HG03064 (cell line): Measurements from ENCODE around the gene SCARB2.
"Not testable (repeated sequence)": the region's sequence is repeated elsewhere in the genome, so short reads cannot be mapped to it uniquely, and the experiment has no call there.

Experiments
- ATAC-seq: cut with Tn5 transposase; IDR thresholded peaks from one replicate; pipeline ENCODE4 v1.9.1; 2021; ENCODE audit warnings: low read depth; ENCODE audit not compliant: unreplicated experiment

Gene SCARB2, protein sequence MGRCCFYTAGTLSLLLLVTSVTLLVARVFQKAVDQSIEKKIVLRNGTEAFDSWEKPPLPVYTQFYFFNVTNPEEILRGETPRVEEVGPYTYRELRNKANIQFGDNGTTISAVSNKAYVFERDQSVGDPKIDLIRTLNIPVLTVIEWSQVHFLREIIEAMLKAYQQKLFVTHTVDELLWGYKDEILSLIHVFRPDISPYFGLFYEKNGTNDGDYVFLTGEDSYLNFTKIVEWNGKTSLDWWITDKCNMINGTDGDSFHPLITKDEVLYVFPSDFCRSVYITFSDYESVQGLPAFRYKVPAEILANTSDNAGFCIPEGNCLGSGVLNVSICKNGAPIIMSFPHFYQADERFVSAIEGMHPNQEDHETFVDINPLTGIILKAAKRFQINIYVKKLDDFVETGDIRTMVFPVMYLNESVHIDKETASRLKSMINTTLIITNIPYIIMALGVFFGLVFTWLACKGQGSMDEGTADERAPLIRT

GRCh38 chr4:76213415-76214176 is at the start of gene SCARB2:
TSS of gene SCARB2 (minus strand) at chr4:76213824. CDS start at chr4:76213543, 281 bp downstream.
- ATAC-seq = peak; percentile 79

GRCh38 chr4:76260571-76260970 is 46.9 kb upstream of the SCARB2 start:
- ATAC-seq = no peak

GRCh38 chr4:76257824-76258223 is 44.2 kb upstream of the SCARB2 start:
- no peak for ATAC-seq

GRCh38 chr4:76256968-76257367 is 43.3 kb upstream of the SCARB2 start:
- no peak for ATAC-seq

DNA sequence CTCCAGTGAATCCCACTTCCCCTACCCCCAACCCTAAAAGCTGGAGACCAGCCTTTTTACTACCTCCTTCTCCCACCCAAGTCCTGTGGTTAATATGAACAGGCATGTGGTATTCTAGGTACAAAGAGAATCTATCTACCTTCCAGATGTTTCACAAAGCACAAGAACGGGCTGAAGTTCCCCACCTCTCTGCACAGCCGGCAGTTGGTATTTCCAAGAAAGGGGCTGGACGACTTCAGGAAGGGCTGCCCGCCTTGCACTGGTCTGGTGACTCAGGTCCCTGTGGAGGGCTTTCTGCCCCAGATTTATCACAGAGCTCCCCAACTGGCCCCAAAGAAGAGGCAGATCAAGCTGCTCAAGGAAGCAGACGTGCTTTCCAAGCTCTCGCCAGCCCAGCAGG is 42.4 kb upstream of the SCARB2 start:
- ATAC-seq = no peak

DNA sequence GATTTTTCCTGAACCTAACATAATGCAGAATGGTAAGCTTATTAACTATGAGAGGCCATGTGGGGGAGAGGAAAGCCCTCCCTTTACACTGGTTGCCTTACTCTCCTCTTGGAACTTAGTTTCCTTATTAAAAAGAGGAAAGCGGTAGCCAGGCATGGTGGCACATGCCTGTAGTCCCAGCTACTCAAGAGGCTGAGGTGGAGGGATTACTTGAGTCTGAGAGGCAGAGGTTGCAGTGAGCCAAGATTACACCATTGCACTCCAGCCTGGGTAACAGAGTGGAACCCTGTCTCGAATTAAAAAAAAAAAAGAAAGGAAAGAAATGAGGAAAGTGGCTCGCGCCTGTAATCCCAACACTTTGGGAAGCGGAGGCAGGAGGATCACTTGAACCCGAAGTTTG is 39.9 kb upstream of the SCARB2 start:
- no peak for ATAC-seq

- ATAC-seq = no peak
Observed at GRCh38 chr4:76252271-76252653, 38.6 kb upstream of the SCARB2 start.

- no peak for ATAC-seq
Observed at GRCh38 chr4:76251441-76252270, 38.0 kb upstream of the SCARB2 start, which contains the start of gene FAM47E. TSS of gene FAM47E (plus strand) at chr4:76251721. CDS start at chr4:76251747, 26 bp downstream.

GRCh38 chr4:76250962-76251361 is 37.3 kb upstream of the SCARB2 start:
- ATAC-seq = no peak

DNA sequence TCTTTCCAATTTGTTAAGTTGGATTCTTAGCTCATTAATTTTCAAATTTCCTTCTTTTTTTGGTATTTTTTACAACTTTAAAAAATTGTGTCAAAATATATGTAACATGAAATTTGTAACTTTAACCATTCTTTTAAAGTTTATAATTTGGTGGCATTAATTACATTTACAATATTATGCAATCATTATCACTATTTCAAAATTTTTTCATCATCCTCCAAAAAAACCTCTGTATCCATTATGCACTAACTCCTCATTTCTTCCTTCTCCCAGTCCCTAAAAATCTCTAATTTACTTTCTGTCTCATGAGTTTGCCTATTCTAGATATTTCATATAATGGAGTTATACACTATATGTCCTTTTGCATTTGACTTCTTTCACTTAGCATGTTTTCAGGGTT is 33.2 kb upstream of the SCARB2 start:
- no peak for ATAC-seq

DNA sequence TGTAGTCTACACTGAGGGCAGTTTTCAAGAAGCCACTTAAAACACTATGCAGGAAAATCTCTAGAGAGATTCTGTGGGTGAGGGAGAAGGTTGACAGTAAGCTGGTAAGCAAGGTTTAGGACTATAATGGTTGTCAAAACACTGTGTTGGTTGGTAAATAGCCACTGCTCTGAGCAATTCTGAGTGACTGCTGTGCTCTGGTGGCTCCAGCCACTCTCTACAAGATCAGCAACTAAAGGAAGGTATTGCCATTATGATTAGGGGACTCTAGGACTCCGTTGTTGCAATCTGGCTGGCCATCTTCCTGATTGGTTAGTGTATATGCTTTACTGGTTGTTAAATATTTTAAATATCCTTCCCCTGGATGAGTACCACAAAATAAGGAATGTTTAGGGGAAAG is 32.4 kb upstream of the SCARB2 start:
- ATAC-seq = no peak

GRCh38 chr4:76243877-76244276 is 30.3 kb upstream of the SCARB2 start:
- not testable (repeated sequence) for ATAC-seq

DNA sequence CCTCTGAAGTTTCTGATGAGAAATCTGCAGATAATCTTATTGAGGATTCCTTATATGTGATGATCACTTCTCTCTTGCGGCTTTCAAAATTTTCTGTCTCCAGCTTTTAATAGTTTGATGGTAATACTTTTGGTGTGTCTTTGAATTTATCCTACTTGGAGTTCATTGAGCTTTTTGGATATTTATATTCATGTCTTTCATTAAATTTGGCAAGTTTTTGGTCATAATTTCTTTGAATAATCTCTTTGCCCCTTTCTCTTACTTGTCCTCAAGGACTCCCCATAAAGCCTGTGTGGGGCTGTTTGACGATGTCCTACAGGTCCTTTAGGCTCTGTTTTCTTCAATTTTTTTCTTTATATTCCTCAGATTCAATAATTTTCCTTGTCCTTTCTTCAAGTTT is 26.6 kb upstream of the SCARB2 start:
- no peak for ATAC-seq

DNA sequence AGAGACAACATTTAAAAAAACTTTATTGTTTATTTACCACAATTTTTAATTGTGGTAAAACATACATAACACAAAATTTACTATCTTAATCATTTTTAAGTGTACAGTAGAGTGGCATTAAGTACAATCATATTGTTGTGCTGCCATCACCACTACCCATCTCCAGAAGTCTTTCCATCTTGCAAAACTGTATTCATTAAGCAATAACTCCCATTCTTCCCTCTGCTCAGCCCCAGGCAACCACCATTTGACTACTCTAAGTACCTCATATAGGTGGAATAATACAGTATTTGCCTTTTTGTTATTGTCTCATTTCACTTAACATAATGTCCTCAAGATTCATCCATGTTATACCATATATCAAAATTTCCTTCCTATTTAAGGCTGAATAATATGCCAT is 25.1 kb upstream of the SCARB2 start:
- no peak for ATAC-seq

DNA sequence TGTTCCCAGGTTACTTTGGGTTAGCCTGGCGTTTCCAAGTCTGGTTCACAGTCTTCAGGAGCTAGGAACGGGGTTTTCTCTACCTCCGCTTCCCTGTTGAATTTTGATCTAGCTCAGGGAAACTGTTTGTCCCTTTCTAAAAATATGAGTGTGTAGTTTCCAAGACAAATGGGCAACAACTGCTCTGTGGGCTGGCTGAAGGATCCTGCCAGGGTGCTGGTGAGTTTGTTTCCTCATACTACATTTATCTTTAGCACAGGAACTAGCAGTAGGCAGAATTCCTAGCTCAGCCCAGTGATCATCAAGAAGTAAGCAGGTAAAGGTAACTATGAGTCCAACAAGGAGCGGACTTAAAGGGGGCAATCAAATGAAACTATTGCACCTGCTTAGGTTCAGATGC is 24.6 kb upstream of the SCARB2 start:
- ATAC-seq = no peak

- no peak for ATAC-seq
Observed at GRCh38 chr4:76235915-76236314, 22.3 kb upstream of the SCARB2 start.

GRCh38 chr4:76235407-76235806 is 21.8 kb upstream of the SCARB2 start:
- ATAC-seq = no peak

- ATAC-seq = no peak
Observed at GRCh38 chr4:76234679-76235044, 21.0 kb upstream of the SCARB2 start.

- no peak for ATAC-seq
Observed at GRCh38 chr4:76233967-76234678, 20.5 kb upstream of the SCARB2 start.

DNA sequence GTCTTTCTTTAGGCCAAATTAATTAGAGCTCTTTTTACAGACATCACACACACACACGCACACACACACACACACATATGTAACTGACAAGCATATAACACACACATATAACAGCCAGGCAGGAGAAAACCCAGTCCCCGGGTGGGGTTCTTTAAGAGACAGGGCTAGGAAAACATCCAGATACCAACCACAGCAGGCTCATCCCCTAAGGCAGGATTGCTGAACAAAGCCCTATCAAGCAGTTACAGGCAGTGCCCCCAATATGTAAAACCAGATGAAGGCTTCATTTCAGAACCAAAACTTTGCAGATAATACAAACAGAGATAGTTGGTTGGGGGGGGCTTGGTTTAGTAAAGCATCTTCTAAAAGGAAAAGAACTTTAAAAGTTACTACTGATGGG is 19.9 kb upstream of the SCARB2 start:
- ATAC-seq = no peak
